Measurements from ENCODE around the gene AOPEP. TPM values are rescaled to one million over a fixed set of nuclear protein-coding genes. Genes with fewer than 3 reads are reported as not detected.

AOPEP gene
- total RNA-seq, 4 donors from 2014 or later: 56.5 to 160 (median 103) TPM

GRCh38 chr9:94680621-94681020, 45.9 kb upstream of the AOPEP start:
- no peak for DNase-seq
- H3K9me3 ChIP-seq: no peaks in the 10 kb centered on the region
- in situ Hi-C loops (cut with MboI; ENCODE audit: low sequenced_read_pairs in 4 of 4) (loop anchor here (5.0 to 25.0 kb wide), 2 partner anchors 447 to 1532 kb away; no protein-coding TSS in a partner anchor), intact Hi-C loops (cut with DNase I; ENCODE audit: low total_unique reads) (loop anchor here (1.0 to 10.0 kb wide), 5 partner anchors 97 to 484 kb away; no protein-coding TSS in a partner anchor)
- TF ChIP-seq POLR2A (IDR thresholded peaks at IDR 0.05) (no peak), CTCF (IDR thresholded peaks at IDR 0.05 in 4 of 5, conservative IDR thresholded peaks at IDR 0.05 in 1 of 5) (no peak)
- H3K27ac ChIP-seq: no peak overlapping the region
- no peaks in the 10 kb centered on the region for H3K27me3 ChIP-seq
- no peak overlapping the region for H3K4me3 ChIP-seq
- H3K4me1 ChIP-seq: peaks cover 0 to 4% of the 10 kb centered on the region in 2 donors
- no peaks in the 10 kb centered on the region for H3K36me3 ChIP-seq
- ATAC-seq: no peak

GRCh38 chr9:94681508-94681907, 45.0 kb upstream of the AOPEP start:
- intact Hi-C loops (cut with DNase I; ENCODE audit: low total_unique reads) (loop anchor here (1.0 to 10.0 kb wide), 5 partner anchors 96 to 483 kb away; no protein-coding TSS in a partner anchor), in situ Hi-C loops (cut with MboI; ENCODE audit: low sequenced_read_pairs in 4 of 4) (loop anchor here (5.0 to 25.0 kb wide), 2 partner anchors 446 to 1531 kb away; no protein-coding TSS in a partner anchor)
- DNase-seq (peak; percentile 54 to 64), ATAC-seq (peak; percentile 96 to 99)
- Histone ChIP-seq H3K27ac (peak overlapping the region in 1 of 4 donors; percentile 44), H3K4me1 (no peaks in the 10 kb centered on the region), H3K9me3 (no peaks in the 10 kb centered on the region), H3K4me3 (no peak overlapping the region), H3K36me3 (no peaks in the 10 kb centered on the region), H3K27me3 (no peaks in the 10 kb centered on the region)
- no peak for TF ChIP-seq POLR2A (IDR thresholded peaks at IDR 0.05)
- TF ChIP-seq CTCF (IDR thresholded peaks at IDR 0.05 in 4 of 5, conservative IDR thresholded peaks at IDR 0.05 in 1 of 5): peak; percentile 46 to 77 (median 72)

GRCh38 chr9:94685359-94685758, 41.1 kb upstream of the AOPEP start:
- intact Hi-C loops (cut with DNase I; ENCODE audit: low total_unique reads): loop anchor here (10.0 kb wide), 2 partner anchors 389 to 479 kb away; no protein-coding TSS in a partner anchor
- DNase-seq: no peak
- ATAC-seq: no peak
- H3K27ac ChIP-seq: no peak overlapping the region
- H3K4me3 ChIP-seq: no peak overlapping the region
- TF ChIP-seq CTCF (IDR thresholded peaks at IDR 0.05 in 4 of 5, conservative IDR thresholded peaks at IDR 0.05 in 1 of 5) (no peak), POLR2A (IDR thresholded peaks at IDR 0.05) (no peak)
- H3K36me3 ChIP-seq: no peaks in the 10 kb centered on the region
- H3K27me3 ChIP-seq: no peaks in the 10 kb centered on the region
- H3K9me3 ChIP-seq: no peaks in the 10 kb centered on the region
- in situ Hi-C loops (cut with MboI; ENCODE audit: low sequenced_read_pairs in 4 of 4): loop anchor here in 1 of 4 donors (25.0 kb wide), 1 partner anchor 1527 kb away; no protein-coding TSS in a partner anchor
- no peaks in the 10 kb centered on the region for H3K4me1 ChIP-seq

GRCh38 chr9:94687451-94687850, 39.0 kb upstream of the AOPEP start:
- H3K9me3 ChIP-seq: no peaks in the 10 kb centered on the region
- no peaks in the 10 kb centered on the region for H3K36me3 ChIP-seq
- ATAC-seq (no peak), DNase-seq (no peak)
- intact Hi-C loops (cut with DNase I; ENCODE audit: low total_unique reads) (loop anchor here (10.0 kb wide), 2 partner anchors 387 to 477 kb away; no protein-coding TSS in a partner anchor), in situ Hi-C loops (cut with MboI; ENCODE audit: low sequenced_read_pairs in 4 of 4) (loop anchor here in 1 of 4 donors (25.0 kb wide), 1 partner anchor 1525 kb away; no protein-coding TSS in a partner anchor)
- H3K4me3 ChIP-seq: no peak overlapping the region
- H3K27me3 ChIP-seq: no peaks in the 10 kb centered on the region
- no peak for TF ChIP-seq POLR2A (IDR thresholded peaks at IDR 0.05)
- TF ChIP-seq CTCF (IDR thresholded peaks at IDR 0.05 in 4 of 5, conservative IDR thresholded peaks at IDR 0.05 in 1 of 5): no peak
- no peak overlapping the region for H3K27ac ChIP-seq
- H3K4me1 ChIP-seq: no peaks in the 10 kb centered on the region
